Fibroblast of skin of scalp (primary cell): ENCODE data around the gene LMO7.

Source experiments
- DNase-seq: peaks from one replicate; pipeline ENCODE4 v3.0.0-alpha.2; 2013

LMO7 gene

DNA sequence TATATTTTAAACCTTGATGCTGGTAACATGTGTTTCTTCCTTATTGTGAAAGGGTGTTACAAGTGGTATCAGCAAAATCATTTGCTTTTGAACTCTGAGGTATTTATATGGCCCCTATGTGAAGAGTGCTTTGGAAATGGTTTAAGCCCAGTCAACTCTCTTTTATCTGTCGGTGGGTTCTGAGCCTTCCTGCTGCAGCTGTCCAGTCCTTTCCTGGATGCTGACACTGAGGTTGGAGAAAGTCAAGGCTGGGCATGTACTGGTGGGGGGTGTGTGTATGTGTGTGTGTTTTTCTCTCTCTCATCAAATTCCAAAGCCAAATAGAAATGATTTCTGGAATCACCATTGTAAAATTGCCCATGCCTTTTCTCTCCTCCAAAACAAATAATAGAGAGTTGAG, 221.2 kb downstream of the LMO7 start:
- no peak for DNase-seq

DNA sequence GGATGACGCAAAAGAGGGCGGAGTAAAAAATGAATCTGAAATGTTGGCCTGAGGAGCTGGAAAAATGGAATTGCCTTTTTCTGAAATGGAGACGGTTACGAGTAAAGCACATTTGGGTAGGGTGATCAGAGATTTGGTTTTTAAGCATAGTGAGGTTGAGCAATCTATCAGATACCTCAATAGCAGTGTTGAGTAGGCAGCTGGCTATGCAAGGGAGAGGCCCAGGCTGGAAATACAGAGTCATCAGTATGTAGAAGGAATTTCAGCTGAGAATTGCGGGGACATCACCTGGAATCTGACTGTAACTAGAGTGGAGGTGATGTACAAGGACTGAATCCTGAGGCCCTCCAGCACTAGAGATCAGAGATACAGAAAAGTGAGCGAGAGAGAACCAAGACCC, 224.8 kb downstream of the LMO7 start:
- no peak for DNase-seq

DNA sequence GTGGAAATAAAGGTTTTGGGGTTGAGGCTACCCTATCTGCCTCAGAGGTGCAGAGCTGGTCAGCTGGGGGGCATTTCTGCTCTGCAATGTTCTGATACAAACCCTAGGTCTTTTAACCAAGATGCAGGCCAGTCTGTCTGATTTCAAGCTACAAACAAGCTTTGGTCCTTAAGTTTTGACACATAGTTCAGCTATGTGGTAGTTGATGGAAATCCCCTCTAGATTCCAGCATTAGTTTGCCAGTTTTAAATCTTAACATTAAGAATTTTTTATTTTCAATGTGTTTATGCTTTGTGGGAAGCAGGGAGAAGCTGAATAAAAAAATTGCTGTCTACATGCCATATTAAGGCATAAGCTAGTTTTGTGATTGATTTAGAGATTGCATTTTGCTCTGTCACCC, 225.7 kb downstream of the LMO7 start:
- no peak for DNase-seq

DNA sequence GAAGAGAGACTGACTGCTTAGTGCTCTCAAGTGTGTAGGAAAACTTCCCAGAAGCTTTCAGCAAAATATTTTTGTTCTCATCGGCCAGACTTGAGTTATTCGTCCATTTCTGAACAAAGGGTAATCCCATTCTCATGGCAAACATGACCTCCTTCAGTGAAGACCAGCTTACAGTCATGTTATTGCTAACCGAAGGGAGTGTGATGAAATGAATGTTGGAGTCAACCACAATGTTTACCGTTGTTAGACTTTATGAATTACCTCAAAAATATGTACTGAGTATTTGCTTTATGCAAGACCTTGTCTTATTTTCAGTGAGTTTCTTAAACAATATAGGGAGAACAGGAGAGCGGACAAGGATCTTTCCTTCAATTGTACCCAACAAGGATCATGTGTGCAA, 228.6 kb downstream of the LMO7 start:
- peak; percentile 58 for DNase-seq

DNA sequence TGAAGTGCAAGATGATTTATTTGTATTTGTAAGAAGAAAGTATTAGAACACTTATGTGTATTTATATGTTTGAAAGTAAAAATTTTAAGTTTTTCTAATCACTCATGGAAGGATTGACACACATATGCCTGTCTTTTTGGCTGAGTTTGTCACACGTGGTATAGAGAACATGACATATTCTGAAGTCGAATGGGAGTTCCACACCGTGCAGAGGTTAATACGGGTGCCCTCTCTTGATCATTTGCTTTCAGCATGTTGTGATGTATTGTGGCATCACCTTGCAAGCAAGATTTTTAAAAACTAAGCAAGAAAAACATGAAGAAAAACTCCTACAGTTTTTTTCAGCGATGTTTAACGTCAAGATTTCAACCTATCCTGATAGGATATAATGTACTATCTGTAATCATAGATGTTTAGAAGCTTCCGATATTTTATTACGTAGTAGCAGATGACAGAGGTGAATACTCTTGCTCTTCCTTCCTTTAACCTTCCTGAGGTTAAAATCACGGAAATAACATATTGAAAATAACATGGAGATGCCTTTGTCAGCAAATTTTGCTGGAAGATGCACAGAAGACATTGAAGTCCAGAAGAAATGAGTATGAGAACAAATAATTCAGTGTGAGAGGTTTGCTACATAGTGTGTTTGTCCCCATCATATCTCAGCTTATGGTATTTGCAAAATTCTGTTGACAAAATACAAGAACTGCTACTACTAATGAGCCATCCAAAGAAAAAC, 231.4 kb downstream of the LMO7 start:
- no peak for DNase-seq

DNA sequence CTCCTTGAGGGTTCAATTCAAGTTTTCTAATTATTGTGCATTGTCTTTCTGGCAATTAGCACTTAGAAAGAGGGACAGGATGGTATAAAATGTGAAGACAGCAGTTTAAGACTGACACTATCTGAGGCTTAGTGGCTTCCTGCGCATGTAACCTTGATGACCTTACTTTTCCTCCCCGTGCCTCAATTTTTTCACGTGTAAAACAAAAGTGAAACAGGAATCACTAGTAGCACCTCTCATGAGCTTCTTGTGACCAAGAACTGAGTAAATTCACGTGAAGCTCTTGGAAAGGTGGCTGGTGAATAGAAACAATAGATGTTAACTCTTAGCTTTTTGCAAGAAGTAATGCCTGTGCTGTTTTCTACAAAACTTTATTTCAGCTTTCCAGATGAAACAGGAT, 233.9 kb downstream of the LMO7 start:
- DNase-seq, result no peak

DNA sequence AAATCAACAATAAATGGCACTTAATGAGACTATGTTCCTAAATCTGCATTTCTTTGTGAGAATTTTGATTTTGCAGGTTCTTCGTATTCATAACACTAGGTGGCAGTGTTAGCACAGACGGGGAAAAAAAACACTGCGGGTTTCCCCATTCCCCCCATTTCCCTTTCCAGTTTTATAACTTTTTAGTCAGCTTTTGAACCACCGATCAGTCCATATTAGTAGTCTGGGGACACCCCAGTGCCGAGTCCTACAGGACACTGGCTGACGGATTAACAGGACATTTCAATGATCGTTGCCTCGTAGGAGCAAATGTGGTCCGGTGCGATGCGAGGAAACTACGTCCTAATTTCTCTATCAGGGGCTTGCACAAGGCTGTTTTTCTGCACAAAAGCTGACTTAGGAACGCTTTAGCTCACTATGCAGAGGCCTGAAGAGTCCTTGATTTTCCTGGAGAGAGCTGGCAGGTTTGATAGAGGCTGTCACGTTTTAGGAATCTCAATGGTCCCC, 234.3 kb downstream of the LMO7 start:
- DNase-seq, result peak; percentile 36

DNA sequence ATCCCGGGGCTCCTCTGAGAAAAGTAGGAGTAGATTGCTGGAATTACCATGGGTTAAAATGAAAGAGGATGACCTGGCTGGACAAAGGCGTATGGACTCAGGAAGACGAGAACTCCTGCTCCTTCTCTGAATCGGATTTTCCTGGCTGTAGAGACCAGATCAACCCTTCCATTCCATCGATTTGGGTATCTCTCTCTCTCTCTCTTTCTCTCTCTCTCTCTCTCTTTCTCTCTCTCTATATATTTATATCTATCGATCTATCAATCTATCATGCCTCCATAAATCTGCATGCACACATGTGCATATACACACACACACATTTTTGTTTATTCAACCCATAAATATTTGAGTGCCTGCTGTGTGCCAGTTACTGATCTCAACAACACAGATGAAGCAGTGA, 234.9 kb downstream of the LMO7 start:
- no peak for DNase-seq

DNA sequence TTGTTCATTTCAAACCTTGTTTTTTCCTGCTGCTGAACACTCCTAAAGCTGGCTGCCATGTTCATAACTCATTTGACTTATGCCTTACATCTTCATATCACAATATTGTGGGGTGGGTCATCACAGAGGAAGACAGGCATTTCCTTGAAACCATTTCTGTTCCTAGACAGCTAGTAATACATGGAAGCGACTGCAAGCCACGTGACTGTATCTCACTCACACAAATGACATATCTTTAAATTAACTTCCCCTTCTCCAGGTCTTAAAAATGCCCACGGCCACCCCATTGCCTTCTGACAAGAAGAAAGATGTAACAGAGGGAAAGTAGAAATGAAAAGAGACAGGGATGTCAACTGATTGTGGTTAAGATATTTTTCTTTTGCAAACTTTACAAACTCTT, 236.8 kb downstream of the LMO7 start:
- DNase-seq, result no peak

DNA sequence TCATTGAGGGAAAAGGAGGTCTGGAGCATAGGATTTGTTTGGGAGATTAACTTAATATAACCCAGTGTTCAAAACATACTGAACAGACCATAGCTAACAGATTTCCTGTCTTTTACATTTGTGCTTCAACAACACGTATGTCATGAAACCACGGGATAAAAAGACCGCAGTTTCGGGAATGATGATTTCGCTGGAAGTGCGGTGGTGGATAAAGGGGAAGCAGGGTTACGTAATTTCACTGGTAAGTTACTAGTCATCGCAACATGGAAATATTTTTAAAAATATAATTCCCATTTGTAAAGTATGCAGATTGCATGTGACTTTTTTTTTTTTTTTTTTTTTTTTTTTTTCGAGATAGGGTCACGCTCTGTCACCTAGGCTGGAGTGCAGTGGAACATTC, 237.4 kb downstream of the LMO7 start:
- no peak for DNase-seq

DNA sequence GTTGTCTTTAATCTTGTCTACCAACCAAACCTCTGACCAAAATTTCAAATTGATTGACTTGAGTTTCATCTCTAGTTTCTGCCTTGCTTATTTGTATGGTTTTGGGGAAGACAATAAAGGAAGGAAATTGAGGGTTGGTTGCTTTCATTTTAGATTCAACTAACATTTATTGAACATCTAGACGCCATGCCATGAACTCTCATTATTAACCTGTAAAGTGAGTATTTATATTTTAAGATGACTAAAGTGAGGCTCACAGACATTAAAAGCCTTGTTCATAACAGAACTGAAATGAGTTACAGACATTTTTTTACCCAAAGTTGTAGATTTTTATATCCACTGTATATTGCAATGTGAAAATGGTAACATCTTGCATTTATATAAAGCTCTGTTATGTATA, 239.3 kb downstream of the LMO7 start:
- DNase-seq, result no peak

DNA sequence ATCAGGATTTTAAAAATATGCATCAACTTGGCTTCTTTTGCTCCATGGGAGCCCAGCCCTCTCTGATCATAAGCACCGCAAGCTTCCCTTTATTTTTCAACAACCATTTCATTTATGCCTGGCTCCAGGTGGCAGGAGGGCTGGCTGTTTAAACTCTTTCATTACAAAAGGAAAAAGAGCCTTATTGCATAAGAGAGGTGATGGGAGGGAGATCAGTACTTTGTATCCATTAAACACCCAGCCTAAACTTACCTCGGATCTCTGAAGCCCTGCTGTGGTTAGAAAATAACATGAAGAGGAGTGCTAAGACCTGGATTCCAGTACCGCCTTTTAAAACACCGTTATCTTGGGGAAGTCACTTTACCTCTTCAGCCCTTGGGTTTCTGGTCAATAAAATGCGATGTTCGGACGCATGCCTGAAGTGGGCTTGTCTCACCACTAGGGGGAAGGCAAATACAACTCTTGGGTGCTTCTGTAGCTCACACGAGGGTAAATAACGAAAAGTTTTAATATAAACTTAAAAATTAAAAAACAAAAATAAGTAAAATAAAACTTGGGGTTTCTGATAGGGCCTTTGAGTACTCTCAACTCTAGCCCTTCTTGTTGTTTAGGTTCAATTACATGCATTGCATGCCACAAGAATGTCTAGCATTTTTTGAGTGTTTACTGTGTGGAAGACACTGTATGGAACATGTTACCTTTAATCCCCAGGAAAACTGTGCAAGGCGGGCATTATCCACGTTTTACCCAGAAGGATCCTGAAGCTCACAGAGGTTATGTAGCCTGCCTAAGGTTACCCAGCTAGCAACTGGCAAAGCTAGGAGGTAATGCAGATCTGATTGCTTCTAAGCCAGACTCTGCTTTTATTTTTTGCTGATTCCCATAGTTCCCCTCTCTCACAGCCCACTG, 240.3 kb downstream of the LMO7 start:
- peak; percentile 59 for DNase-seq

DNA sequence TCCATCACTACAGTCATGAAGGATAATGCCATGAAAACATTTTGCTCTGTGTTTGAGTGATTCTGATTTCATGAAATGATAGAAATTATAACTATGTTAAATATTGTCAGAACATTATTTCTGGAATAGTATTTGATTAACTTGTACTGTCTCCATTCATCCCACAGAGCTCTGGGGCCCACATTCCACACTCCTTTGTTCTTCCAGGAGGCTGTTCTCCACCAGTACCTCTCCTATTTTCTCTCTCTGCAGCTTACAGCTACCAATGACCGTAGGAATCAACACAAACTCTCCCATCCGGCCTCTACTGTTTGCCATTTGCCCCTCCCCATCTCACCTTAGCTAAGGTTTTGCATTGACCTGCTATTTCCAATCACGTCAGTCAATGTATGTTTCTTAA, 240.9 kb downstream of the LMO7 start:
- no peak for DNase-seq

DNA sequence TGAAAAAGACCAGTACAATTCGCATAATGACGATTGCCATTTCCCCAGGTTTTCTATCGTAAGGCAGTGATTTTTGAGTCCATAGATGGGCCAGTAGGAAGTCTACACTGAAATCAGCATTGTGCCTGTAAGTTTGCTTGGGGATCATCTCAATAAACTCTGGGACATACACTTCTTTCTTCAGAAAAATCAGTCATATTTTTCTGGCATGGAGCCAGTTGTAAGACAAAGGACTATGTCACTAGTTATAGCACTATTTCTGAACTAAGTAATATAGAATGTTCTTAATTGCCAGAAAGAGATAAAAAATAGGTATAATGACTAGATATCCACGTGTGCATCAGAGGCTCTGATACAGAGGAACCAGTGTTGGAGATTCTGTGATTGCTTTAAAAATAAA, 243.5 kb downstream of the LMO7 start:
- no peak for DNase-seq

DNA sequence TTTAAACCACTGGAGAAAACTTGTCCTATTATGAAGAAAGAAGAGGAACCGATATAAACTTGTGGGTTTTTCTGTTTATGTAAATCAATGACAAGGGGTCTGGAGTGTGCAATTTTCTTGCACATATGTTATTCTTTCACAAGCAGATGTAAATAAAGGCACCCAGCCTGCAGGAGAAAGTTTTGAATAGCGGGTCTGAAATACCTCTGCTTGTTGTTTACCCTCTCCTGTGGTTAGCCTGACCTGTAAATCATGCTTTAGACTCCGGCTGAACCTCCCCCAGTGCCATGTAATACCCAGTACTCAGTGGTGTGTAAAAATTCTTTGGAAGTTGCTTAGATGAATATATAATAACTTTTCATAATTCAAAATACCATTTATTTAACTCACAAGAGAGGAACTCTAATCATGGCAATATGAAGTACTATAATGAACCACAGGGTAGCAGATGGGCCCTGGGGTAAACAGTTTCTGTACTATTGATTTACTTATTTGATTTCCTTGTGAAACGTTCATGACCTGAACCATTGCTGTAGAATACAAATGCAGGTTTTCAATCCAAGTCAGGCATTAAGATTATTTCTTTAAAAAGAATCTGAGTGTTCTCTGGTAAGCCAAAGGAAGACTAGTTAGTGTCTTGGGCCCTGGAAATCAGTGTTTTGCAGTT, 245.1 kb downstream of the LMO7 start:
- DNase-seq, result no peak

DNA sequence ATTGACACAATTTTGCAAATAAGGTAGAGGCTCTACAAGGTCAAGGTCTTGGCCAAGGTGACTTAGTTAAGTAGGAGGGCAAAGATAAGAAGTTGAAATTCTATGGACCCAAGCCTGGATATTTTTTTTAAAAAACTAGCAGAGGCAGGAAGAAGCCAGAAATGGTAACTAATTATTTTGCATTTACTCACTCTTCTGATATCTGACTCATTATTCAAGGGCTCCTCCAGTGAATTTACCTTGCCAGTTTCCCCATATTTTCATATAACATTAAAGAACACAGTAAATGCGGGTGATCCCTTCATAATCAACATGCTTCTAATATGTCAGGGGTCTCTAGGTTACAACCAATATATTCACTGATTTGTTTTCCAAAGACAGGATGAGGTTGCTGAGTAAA, 246.1 kb downstream of the LMO7 start:
- no peak for DNase-seq

DNA sequence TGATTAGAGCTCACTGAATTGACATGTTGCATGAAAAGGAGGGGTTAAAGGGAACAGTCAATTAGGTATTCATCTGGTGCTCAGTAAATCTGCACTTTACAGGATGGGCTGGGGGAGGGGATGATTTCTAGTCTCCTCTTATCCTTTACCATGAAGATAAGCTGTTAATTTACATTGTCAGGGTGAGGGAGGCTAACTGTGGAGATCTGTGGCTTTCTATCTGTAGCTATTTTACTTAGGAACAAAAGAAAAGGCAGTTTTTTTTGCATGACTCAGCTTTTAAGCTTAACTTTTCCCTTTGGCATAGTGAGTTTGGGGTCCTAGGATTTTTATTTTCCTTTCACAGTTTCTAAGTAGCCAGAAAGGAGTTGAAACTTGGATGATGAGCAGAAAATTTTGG, 253.3 kb downstream of the LMO7 start:
- DNase-seq, result no peak

DNA sequence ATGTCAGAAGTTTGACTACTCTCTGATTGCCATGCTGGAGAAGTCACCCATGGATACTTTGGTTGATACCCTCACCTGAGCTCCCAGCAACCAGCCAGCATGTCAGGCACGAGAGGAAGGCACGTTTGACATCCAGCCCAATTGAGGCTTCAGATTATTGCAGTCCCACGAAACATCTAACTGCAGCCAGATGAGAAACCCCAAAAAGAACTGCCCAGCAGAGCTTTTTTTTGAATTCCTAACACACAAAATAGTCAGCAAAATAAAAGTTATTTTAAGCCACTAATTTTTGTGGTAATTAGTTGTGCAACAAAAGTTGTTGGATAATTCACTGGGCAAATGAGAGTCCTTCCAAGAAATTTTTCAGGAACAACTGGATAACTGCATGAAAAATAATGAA, 259.0 kb downstream of the LMO7 start:
- DNase-seq, result no peak

DNA sequence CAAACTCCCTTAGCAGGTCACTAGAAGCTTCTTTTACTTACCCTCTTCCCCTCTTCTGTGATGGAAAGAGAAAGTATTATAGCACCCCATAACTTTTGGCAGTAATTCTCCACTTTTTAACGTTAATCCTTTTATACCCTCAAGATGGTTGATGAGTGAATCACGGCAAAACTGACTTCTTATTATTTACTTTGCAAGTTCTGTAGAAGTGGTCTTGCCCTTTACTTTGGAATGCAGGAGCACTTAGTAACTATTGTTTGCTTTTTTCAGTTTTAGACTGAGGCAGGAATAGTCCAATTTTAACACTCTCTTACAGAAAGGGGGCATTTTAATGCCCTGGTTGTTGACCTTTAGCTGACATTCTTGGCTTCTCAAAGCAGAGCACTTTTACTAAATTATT, 260.1 kb downstream of the LMO7 start:
- DNase-seq, result no peak

DNA sequence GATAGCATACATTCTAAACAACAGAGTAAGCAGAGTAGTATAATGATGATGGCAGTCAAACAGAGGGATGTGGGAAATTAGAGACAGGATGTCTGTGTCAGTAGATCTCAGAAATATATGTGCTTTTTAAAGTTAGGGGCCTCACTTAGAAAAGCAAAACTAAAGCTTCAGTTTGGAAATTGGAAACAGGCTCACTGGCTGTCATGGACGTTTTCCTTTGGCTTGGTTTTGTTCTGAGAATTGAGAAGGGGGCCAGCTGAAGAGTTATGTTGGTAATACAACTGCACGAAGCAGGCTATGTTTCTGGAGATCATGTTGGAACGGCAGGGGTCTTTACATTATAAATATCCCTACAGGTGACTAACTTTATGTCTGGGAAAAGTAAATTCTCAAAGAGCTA, 261.3 kb downstream of the LMO7 start:
- no peak for DNase-seq

DNA sequence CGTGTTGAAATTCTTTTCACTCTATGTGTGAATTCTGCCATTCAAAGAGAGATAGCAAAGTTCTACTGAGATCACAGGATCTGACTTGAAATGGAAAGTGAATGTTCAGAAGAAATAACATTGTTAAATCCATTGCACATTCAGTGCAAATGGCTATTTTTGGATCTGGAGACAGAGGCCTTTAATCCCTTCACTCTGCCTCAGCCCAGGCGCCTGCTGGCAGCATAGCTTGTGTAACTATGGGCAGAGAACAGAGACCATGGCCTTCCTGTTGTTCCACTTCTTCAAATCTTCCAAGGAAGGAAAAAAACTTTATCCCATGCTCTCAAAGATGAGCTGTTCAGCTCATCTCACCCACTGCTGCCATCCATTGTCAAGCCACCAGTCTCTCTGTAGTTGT, 265.4 kb downstream of the LMO7 start:
- DNase-seq, result no peak

DNA sequence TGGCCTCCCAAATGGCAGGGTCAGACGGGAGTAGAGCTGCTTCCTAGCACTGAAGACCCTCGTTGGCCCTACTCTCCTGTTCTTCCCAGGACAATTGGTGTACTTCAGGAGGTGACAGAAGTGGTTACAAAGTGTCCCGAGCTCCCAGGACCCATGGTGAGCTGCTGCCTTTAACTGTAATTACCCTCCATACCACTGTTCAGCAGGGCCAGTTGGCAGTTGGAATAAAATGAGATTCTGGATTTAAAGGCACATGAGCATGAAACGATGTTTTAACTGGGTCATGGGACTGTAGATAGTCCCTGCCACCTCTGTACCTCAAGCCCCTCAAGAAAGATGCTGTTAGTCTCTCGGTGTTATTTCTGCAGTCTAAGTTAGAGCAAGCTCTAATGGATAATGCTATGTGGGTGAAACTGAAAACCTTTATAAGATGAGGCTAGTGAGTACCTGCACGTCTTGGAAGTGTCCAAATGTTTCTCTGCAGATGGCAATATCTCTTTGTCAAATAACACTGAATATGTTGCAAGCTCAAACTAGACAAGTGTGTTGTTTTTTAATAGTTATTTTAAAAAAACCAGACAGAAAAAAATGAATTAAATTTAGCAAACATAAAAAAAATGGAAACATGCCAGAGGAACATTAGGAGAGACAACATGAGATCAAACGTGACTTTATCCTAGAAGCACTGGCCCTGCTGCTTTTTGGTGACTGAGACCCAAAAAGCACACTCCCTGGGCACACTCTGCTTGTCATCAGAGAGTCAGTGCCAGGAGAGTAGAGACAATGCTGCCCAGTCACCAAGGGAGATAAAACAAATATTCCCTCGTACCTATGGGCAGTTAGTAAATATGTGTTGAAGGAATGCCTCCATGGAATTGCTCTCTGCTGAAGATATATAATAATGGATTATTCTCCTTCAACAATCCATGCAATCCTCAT, 266.3 kb downstream of the LMO7 start:
- no peak for DNase-seq
